SHP77 treated with DMSO at 0.1 percent for 48 hours (cell line): ENCODE measurements around the gene USP46.

Experiments used
- DNase-seq: peaks from one replicate; lab custom pipeline; 2025; lab: John Stamatoyannopoulos, UW

USP46 gene

GRCh38 chr4:52659001-52659721 is at the start of gene USP46:
Gene USP46 (minus strand): TSS chr4:52659301. CDS start chr4:52659150, 151 bp downstream.
- DNase-seq: no peak

GRCh38 chr4:52704661-52705060 is 45.6 kb upstream of the USP46 start:
- DNase-seq: no peak

GRCh38 chr4:52704133-52704532 is 45.0 kb upstream of the USP46 start:
- no peak for DNase-seq

GRCh38 chr4:52701207-52701606 is 42.1 kb upstream of the USP46 start:
- DNase-seq: no peak

GRCh38 chr4:52694936-52695335 is 35.8 kb upstream of the USP46 start:
- no peak for DNase-seq

- DNase-seq: no peak
Measured at GRCh38 chr4:52693492-52693891, 34.4 kb upstream of the USP46 start.

- no peak for DNase-seq
Measured at GRCh38 chr4:52689096-52689495, 30.0 kb upstream of the USP46 start.

GRCh38 chr4:52687696-52688095 is 28.6 kb upstream of the USP46 start:
- no peak for DNase-seq

- no peak for DNase-seq
Measured at GRCh38 chr4:52685316-52685715, 26.2 kb upstream of the USP46 start.

- no peak for DNase-seq
Measured at GRCh38 chr4:52684896-52685295, 25.8 kb upstream of the USP46 start.

GRCh38 chr4:52680381-52680780 is 21.3 kb upstream of the USP46 start:
- DNase-seq: no peak

GRCh38 chr4:52676536-52676935 is 17.4 kb upstream of the USP46 start:
- DNase-seq: no peak

- no peak for DNase-seq
Measured at GRCh38 chr4:52675111-52675510, 16.0 kb upstream of the USP46 start.

- no peak for DNase-seq
Measured at GRCh38 chr4:52670739-52671138, 11.6 kb upstream of the USP46 start.

GRCh38 chr4:52670121-52670520 is 11.0 kb upstream of the USP46 start:
- DNase-seq: no peak

GRCh38 chr4:52665592-52665991 is 6.5 kb upstream of the USP46 start:
- DNase-seq: no peak

GRCh38 chr4:52664479-52664878 is 5.4 kb upstream of the USP46 start:
- no peak for DNase-seq

GRCh38 chr4:52661966-52662690 is 3.0 kb upstream of the USP46 start:
- DNase-seq: no peak

GRCh38 chr4:52660643-52661042 is 1.5 kb upstream of the USP46 start:
- no peak for DNase-seq

- DNase-seq: no peak
Measured at GRCh38 chr4:52659722-52660261, 691 bp upstream of the USP46 start.

- no peak for DNase-seq
Measured at GRCh38 chr4:52658641-52659000, 480 bp downstream of the USP46 start.

- DNase-seq: no peak
Measured at GRCh38 chr4:52657618-52658501, 1.2 kb downstream of the USP46 start.

- DNase-seq: no peak
Measured at GRCh38 chr4:52657292-52657617, 1.8 kb downstream of the USP46 start.
